Measurements from ENCODE around the gene FRYL.
A peak's percentile ranks its signal among the peaks of the same experiment; 100 is the strongest.
"Not testable (repeated sequence)": the region's sequence is repeated elsewhere in the genome, so short reads cannot be mapped to it uniquely, and the experiment has no call there.

FRYL gene

DNA sequence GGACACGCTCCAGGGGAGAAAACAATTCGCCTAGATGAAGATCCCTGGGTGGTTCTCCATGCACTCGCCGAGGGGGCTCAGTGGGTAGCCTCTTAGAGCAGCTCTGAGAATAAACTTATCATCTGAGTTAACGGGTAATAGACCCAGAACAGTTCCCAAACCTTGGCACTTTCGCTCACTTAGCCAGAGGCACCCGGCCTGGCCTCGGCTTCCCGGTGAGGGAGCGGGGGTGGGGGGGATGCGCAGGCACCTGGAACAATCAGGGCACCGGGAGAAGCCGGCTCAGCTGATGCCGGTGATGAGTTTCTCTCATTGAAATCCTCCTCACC is 290.4 kb downstream of the FRYL start:
- no peak for DNase-seq (ENCODE audit: low read depth)

DNA sequence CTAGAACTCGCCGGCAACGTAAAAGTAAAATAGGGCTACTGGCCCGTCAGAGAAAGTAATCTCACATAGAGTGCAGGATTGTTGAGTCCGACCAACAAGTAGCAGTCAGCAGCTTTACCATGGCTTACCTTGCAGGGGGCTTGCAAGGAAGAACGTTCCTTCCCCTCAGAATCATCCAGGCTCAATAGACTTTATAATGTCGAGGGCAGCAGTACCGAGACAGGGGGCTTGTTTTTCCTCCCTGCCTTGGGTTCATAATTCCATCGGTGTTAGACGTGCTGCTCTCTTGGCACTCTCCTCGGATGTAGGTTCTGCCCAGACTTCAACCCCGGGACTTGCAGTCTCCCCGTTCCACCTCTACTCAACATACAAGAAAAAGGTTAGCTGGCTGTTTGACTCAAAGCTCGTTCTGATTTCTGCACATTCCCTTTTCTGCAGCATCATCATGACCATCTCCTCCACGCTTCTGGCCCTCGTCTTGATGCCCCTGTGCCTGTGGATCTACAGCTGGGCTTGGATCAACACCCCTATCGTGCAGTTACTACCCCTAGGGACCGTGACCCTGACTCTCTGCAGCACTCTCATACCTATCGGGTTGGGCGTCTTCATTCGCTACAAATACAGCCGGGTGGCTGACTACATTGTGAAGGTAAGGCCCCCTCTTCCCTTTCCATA is 295.4 kb downstream of the FRYL start:
- no peak for DNase-seq (ENCODE audit: low read depth)

DNA sequence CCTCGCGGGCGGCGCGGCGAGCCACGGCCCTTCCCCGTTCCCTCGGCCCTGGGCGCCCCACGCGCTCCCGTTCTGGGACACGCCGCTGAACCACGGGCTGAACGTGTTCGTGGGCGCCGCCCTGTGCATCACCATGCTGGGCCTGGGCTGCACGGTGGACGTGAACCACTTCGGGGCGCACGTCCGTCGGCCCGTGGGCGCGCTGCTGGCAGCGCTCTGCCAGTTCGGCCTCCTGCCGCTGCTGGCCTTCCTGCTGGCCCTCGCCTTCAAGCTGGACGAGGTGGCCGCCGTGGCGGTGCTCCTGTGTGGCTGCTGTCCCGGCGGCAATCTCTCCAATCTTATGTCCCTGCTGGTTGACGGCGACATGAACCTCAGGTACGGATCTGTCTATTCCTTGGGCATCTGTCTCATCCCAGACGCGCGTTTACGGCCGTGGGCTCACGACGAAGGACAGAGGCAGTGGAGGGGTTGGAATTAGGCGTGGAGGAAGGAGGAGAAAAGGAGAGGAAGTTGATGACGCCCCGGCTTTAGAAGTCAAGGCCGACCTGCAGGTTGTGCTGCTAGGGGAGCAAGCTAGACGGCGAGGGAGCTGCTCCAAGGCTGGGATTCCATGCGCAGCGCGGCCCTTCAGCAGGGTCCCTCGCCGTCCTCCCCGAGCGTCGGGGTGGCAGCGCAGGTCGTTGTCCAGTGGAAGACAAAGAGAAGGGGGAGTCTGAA is 296.1 kb downstream of the FRYL start:
- DNase-seq (ENCODE audit: low read depth) = no peak

DNA sequence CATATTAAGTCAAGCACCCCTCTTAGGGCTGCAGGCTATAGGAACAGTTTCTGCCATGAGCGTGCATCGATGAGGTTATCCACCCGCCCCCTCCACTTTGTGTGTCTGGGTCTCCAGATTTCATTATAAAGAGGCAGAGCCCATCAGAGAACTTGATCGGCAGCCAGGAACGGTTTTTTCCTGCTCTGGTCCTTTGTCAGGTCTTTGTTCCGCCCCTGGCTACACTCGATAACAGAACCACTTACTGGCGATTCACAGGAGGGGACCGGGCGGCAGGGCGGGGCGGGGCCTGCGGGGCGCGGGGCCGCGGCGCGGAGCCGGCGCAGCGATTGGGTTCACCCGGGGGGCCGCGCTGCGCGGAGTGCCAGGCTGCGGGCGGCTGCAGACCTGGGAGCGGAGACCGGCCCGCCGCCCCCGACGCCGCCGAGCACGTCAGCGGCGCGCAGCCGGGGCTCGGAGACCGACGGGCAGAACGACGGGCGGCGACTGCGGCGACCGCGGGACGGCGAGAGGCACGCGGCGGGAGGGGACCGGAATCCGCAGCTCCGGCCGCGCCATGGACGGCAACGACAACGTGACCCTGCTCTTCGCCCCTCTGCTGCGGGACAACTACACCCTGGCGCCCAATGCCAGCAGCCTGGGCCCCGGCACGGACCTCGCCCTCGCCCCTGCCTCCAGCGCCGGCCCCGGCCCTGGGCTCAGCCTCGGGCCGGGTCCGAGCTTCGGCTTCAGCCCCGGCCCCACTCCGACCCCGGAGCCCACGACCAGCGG is 296.9 kb downstream of the FRYL start, which contains the start of gene SLC10A4:
Gene SLC10A4 (plus strand): TSS at position 338 of the 771 bp plus-strand sequence. CDS start 219 bp downstream, at position 557.
- DNase-seq (ENCODE audit: low read depth) = peak; percentile 12

GRCh38 chr4:48481581-48481980 is 298.5 kb downstream of the FRYL start:
- no peak for DNase-seq (ENCODE audit: low read depth)

DNA sequence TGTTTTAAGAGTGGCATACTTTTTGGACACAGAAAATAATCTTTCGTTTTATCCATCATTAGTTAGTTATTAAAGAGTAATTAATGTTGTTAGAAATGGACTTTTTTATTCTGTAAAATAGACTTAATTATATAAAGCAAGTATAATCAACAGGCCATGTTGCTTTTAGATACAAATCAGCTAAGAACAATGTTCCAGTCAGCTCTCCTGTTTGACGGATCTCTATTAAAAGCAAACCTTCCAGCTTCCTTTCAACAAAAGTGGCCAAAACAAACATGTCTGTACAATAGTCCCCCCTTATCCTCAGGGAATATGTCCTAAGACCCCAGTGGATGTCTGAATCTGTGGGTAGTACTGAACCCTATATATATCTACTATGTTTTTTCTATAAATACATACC is 301.8 kb downstream of the FRYL start:
- no peak for DNase-seq (ENCODE audit: low read depth)

DNA sequence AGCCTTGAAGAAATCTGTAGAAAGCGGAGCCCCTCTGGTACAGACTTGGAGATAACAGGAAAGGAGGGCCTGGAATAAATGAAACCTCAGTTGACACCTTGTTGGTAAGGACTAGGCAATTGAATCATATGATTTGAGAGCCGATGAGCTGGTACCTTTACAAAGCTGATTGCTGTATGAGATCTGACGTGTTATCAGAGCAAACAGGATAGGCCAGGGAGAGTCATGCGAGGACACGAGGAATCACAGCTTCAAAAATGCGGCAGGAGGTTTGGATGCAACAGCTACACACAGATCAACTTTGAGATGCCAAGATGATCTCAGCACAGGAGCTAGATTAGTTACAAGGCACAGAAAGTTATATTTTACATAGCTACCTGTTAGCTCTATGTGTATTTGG is 304.3 kb downstream of the FRYL start:
- no peak for DNase-seq (ENCODE audit: low read depth)

- DNase-seq (ENCODE audit: low read depth) = no peak
Observed at GRCh38 chr4:48472794-48473193, 307.3 kb downstream of the FRYL start.

DNA sequence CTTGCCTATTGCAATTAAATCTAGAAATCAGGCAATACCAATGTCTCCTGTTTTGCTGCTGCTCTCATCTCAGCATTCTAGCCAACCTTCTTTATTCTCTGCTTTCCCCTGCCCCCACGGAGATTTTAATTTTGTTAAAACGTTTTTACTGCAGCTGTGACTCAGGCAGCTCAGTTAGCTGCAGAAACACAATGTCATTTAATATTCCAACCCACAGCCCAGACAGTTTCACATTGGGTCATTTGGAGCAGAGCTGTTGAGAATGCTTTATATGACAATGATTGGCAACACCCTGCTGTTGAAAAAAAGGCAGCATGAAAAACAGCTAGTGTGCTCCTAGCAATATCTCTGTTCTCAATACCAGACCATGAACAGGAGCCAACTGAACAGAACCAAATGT is 309.5 kb downstream of the FRYL start:
- no peak for DNase-seq (ENCODE audit: low read depth)

DNA sequence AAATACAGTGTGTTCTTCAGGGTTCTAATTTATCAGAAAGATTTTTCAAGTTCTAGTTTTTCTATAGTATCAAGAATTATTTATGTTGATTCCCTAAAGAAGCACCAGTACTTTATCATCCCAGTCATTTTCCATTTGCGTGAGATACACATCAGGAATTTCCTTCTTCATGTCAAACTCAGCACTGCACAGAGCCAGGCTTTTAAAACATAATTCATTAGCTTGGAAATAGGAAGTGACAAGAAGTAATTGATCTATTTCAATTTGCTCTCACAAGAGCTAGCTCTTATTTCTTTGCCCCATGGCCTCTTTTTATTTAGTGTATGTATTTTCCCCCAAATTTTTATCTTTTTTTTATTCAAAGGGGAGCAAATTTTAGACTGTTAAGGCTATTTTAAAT is 309.9 kb downstream of the FRYL start:
- no peak for DNase-seq (ENCODE audit: low read depth)

DNA sequence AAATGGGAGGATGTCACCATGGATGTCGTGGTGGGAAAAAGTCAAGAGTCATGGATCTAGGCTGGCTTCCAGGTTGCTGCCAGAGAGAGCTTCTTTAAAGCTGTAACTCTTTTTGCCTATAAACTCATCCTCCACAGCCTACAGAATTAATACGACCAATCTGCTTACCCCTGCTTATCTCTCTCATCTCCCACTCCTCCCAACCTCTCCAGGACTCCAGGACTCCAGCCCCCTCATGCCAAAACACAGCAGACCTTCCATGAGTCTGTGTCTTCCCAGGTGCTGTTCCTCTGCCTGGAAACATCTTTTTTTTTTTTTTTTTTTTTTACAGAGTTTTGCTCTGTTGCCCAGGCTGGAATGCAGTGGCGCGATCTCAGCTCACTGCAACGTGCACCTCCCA is 312.2 kb downstream of the FRYL start:
- no peak for DNase-seq (ENCODE audit: low read depth)

- DNase-seq (ENCODE audit: low read depth) = no peak
Observed at GRCh38 chr4:48467442-48467841, 312.6 kb downstream of the FRYL start.

DNA sequence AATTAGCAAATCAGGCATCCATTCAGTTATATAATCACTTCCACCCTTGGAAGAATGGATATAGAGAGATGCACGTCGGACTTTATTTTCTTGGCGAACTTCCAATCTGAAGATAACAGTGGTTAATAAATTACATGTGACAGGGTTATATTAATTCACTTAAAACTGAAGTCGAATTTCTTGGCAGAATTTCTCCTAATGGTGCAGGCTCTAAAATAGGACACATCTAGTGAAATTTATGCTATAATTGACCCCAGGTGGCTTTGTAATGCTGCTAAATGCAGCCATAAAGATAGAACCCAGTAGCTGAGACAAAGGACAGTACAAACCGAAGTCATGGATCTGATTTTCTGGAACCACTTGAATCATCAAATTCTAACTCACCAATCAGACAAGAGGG is 317.7 kb downstream of the FRYL start:
- DNase-seq (ENCODE audit: low read depth) = no peak

GRCh38 chr4:48461000-48461399 is 319.1 kb downstream of the FRYL start:
- no peak for DNase-seq (ENCODE audit: low read depth)

DNA sequence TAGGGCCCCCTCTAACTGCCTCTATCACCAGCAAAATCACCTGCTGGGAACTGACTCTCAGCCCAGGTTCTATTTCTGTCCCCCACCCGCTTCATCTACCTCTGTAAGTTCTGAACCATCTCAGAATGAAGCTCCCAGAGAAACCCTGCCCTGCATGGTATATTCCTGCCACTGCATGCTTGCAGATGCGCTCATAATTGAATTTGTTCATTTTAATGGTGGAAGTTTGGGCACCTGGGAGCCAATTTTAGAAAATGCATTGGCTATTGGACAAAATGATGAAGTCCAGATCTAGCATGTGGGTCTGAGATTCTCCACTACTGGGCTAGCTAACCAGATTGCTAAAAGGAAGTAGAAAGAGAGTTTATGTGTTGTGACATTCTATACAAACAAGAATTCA is 325.5 kb downstream of the FRYL start:
- DNase-seq (ENCODE audit: low read depth) = no peak

GRCh38 chr4:48451656-48452055 is 328.4 kb downstream of the FRYL start:
- not testable (repeated sequence) for DNase-seq (ENCODE audit: low read depth)

DNA sequence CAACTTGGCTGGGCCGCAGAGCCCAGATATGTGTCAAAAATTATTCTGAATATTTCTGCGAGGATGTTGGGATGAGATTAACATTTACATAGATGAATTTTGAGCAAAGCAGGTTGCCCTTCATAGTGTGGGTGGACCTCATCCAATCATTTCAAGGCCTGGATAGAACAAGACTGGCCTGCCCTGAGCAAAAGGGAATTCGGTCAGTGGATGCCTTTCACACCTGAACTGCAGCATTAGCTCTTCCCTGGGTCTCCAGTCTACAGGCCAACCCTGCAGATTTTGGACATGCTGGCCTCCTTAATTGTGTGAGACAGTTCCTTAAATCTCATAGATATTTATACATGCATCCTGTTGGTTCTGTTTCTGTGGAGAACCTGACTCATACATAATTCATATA is 329.3 kb downstream of the FRYL start:
- DNase-seq (ENCODE audit: low read depth) = no peak

GRCh38 chr4:48449151-48449550 is 330.9 kb downstream of the FRYL start:
- DNase-seq (ENCODE audit: low read depth) = no peak
